NCI-H748 treated with DMSO at 0.1 percent for 48 hours (cell line): ENCODE measurements around the gene PDLIM1.

ENCODE experiments used
- DNase-seq: peaks from one replicate; lab custom pipeline; 2025; lab: John Stamatoyannopoulos, UW

PDLIM1 gene

DNA sequence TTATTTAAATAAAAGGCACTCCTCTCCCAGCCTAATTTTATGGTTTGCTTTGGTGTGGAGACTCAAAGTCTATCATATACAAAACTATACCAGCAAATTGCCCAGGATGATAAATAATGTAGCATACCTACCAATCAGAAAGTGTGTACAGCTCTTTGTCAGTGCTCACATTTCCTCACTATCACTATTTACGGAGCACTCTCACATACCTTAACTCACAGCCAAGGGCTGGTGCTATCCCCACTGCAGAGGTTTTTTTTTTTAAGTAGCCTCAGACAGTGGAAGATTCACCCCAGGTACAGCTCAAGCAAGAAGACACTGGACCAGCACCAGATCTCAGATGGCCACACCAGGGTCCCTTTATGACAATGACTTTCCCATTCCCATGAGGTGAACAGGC, 2.5 kb downstream of the PDLIM1 start:
- no peak for DNase-seq

DNA sequence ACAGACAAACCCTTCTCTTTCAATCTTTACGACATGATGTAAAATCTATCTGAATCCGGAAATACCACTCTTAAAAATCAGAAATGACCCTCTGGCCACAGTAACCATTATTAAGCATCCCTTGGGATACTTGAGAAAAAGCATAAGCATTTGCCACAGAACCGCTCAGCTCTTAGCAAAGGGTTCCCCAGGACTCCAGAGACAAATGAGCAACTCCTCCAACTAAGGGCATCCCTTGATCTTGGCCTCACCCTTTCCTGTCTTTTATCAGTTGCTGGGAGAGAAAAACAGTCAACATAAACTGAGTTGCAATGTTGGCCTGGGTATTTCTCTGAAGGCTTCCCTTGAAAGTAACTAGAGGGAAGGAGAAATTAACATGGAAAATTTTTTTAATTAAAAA, 3.5 kb downstream of the PDLIM1 start:
- no peak for DNase-seq

DNA sequence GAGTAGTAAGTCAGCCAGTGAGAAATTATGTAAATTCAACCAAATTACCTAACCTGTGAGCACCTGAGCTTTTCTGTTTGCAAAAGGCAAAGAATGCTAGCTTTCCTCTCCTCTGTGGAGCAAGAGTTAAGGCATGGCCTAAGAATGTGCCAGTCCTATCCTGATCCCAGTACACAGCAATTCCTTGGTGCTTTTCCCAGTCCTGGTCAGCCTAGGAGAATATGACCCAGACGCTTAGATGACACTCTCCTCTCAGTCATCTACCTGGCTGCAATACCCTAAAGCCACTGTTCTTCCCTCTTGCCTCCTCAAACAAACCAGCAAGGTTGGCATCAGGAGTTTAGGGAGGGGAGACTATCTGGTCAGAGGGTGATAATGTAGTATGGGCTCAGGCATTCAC, 4.1 kb downstream of the PDLIM1 start:
- DNase-seq: no peak

DNA sequence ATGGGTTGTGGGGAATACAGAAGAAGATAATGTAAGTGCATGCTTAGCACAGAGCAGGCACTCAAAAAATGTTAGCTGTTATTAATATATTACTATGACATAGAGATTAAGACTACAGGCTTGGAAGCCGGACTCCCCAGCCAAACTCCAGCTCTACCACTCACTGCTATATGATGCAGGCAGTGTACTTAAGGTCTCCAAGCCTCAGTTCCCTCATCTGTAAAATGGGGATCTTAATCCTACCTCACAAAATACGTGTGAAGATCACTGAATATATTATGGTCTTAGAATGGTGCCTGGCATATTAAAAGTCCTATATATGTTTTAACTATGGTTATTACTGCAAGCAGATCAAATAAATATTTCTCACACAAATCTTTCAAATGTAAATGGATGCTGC, 5.2 kb downstream of the PDLIM1 start:
- no peak for DNase-seq

DNA sequence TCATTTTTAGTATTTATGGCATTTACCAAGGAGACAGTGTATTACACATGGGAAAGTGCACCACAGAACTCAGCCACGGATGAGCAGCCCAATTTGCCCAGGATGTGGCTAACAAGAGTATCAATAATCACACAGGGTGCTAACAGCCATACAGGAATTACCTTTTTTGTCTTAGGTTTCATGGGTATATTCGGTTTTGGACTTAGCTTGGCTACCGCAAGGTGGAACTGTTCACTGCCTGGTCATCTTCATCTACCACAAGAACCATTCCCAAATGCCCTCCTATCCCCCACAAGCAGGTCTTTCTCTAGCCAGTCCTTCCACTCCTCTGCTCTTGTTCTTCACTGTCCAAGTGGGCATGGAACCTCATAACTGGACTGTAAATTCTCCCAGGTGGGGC, 6.0 kb downstream of the PDLIM1 start:
- DNase-seq: no peak

DNA sequence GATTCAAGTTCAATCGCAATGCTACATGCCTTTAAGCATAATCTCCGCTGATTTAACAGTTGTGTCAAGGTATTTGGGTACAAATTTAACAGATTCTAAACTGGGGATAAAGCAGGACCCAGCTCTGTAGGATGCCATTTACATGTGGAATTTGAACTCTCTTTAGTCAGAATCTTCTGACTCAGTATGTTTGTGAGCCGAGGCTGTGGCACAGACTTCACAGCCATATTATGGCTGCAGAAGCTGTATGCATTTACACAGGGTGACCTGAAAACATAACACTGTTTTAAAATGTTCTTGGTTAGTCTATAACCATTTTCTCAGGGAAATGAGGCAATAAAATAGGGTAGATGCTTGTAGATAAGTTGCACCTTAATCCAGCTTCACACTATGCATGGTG, 8.7 kb downstream of the PDLIM1 start:
- no peak for DNase-seq

DNA sequence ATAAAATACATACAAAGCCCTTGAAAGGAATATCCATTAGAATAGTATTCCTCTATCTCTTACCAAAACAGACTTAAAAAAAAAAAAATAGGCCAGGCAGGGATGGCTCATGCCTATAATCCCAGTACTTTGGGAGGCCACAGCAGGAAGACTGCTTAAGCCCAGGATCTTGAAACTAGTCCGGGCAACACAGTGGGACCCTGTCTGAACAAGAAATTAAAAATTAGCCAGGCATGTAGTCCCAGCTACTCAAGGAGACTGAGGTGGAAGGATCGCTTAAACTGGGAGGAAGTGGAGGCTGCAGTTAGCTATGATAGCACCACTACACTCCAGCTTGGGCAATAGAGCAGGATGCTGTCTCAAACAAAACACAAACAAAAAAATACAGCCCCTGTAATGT, 9.6 kb downstream of the PDLIM1 start:
- DNase-seq: no peak

DNA sequence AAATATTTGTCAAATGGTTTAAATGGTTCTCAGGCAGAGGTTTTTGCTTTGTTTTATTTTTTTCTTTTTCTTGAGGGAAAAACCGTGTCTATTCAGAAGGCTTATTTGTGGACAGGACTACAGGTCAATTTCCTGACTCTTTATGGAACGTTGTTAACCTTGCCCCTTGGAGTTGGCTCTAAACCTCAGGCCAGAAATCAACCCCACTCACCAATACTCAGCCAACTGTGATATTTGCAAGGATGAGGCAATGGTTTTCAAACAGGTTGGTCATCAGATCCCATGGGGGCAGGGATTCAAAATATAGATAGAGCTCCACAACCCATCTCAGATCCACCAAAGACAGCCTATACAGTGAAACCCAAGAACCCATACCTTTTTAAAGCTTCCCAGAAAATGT, 10.2 kb downstream of the PDLIM1 start:
- DNase-seq: no peak

DNA sequence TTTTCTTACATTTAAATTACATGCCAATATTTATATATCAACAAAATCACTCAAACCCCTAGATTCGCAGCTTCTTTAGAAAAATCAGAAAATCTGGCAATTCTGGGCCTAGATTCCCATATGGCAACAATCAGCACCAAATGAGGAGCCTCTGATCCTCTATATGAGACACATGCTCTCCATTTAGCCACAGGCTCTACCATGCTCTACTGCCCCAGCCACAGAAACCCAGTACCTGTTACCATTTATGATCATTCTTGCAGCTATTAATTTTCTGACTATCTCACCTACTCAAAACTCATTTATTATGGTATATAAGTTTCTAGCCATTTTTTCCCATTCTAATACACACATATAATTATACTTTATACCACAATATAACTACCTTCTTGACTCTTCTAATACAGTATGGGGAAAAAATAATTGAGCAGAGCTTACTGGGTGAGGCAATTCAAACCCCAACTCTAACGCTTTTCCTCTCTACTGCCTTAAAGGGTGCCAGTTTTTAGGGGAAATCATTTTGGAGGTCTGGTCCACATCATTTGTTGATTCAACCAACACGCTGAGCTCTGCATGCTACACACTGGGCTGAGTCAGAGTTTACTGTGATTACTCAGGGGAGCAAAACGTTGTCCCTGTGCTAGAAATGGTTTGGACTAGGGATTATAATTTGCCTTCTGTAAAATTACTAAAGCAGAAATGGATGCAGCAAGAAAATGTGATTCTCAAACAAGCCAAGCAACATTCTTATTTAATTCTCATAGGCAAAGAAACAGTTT, 11.6 kb downstream of the PDLIM1 start:
- DNase-seq: no peak

DNA sequence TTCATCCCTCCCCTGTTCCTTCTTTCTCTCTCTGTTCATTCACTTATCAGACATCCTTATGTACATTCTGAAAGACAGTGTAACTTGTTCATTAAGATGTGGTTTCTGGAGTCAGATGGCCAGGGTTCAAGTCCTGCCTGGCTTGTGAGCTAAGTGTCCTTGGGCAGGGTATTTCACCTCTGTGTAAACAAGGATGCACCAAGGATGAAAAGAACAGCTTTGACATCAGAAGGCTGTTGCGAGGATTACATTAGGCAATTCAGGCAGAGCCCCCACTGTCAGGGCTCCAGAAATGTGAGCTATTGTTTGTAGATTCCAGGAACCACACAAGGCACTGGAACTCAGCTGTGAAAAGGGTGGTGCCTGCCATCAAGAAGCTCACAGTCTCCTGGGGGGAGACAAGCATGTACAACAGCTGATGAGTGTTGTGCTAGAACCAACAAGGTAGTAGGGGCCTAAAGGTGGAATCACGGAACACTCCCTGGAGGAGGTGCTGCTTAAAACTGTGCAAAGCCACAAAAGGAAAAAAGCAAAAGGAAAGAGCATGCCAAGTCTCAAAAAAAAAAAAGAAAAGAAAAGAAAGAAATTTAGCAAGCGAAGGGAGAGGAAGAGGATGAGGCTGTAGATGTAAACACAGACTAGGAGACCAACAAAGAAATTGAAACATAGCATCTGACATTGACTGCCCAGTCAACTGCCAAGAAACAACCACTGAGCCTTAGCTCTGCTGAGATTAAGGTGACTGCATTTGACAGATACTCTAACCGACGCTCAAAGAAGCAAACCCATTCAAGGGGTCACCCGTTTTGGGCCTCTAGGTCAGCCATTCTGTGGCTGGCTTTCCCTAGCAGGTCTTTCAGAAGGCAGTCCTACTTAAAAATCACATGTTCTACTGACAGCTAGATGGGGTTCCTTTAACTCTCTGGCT, 12.5 kb downstream of the PDLIM1 start:
- no peak for DNase-seq

DNA sequence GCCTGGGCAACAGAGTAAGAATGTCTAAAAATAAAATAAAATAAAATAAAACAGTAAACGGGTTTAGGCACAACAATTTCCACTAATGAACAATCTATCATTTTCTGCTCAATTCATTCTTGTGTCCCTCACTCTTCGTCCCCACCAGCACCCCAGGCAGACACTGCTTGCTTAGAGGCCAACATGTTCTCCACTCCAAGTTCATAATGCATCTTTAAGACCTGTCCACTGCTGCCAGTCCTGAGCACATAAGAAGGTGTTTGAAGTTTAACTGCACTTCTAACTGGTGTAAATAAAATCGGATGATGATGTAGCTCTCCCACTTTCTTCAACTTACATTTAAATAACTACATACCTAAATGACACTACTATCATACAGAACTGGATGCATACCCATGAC, 13.2 kb downstream of the PDLIM1 start:
- DNase-seq: no peak

DNA sequence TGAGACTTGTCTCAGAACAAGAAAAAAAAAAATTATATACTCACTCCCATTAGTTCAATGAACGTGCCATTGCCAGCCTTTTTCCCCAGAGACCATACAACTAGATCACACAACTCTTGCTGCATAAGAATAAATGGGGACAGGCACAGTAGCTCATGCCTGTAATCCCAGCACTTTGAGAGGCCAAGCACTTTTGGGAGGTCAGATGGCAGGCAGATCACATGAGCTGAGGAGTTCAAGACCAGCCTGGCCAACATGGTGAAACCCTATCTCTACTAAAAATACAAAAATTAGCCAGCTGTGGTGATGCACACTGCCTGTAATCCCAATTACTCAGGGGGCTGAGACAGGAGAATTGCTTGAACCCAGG, 13.6 kb downstream of the PDLIM1 start:
- no peak for DNase-seq

DNA sequence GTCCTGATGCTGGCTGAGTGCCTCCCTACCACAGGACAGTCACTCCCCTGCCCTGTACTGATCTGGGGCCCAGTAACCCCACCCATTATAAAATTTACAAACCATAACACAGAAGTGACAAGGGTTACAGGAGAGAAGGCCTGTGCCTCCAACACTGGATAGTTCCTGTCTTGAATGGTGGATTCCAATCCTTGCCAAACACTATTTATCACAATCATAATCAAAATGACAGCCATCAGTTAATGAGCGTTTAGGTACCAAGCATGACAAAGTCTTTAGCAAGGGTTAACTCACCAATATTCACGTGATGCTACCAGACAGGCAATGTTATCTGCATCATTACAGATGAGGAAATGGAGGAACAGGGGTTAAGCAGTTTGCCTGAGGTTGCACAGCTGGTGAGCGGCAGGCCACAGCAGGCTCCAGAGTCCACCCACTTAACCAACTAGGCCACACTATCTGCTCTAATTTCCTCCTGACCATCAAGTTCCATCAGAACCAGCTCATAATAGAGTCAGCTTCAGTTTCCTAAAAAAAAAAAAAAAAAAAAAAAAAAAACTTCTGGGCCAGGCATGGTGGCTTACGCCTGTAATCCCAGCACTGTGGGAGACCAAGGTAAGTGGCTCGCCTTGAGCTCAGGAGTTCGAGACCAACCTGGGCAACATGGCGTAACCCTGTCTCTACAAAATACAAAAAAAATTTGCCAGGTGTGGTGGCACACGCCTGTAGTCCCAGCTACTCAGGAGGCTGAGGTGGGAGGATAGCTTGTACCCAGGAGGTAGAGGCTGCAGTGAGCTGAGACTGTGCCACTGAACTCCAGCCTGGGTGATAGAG, 14.2 kb downstream of the PDLIM1 start:
- no peak for DNase-seq

DNA sequence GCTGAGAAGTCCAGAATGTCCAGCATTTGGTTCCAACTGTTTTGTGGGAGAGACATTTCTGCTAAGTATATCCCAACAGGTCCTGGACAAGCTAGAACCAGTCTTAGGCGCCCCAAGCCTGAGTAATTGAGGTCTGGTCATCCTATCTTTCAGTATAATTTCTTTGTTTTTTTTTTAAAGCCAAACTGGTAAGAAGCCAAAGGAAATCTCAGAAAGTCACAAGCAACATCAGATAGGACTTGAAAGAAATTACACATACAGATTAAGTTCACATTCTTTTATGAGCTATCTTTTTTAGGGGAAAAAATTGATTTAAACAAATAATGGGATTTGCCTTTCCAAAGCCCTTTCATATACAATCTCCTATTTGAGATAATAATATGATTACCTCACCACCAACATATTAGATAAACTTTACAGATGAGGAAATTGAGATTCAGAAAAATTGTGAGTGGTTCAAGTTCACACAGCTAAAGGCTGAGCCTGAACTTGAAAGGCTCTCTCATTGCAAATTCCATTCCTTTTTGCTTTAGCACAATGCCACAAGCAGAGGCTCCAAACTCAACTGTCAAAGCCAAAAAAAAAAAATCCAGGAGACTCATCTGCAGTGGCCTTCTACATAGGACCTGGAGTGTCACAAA, 15.0 kb downstream of the PDLIM1 start:
- no peak for DNase-seq

DNA sequence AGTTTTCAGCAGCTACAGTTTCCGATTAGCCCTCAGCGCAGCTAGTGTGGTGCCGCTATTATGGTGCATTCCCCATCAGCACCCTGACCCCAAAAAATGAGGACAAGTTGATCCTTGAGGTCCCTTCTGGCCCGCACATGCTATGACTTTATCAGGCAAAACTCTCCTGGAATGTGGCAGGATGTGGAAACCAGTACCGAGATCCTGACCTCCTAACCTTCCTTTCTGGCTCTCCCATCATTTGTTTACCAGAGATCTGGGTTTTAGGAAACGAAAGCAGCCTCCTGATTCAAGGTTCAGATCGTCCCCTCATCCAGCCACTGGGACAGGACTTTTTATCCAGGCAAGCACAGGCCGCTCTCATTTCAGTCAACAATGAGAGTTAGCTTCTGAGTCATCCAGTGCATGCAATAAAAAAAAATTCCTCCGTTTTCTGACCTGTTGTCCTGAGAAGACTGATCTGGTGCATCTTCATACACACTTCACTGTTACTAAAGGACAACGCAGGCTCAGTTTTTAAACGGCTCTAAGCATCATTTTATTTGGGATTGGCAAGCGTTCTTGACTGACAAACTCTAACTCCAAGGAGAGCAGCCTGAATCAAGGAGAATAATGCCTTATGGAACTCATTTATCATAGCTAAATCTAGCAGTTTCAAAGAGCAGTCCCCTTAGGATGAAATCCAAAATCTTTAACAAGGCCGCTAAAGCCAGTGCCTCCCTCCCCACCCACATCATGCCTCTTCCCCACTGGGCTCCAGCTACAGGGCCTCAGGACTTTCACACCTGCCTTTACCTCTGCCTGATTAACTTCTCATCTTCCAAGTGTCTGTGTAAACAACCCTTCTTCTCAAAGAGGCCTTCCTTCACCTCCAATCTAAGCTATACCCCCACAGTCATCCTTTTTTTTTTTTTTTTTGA, 17.1 kb downstream of the PDLIM1 start:
- DNase-seq: no peak

DNA sequence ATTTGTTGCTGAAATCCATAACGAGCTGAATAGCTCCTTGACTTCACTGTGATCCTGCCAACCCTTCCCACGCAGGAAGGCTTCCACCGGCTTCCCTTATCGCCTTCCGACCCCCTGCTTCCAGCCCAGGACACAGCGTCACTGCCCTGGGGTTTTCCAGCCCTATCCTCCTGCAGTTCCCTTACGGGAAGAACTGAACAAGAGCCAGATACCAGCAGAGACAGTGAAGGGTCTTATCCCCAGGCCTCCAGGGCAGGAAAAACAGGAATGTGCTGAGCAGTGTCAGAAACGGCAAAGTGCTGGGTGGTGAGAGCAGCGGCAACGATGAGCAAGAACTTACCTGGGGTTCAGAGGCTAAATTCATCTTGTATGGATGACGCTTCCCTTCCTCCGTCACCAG, 22.4 kb downstream of the PDLIM1 start:
- DNase-seq: no peak

DNA sequence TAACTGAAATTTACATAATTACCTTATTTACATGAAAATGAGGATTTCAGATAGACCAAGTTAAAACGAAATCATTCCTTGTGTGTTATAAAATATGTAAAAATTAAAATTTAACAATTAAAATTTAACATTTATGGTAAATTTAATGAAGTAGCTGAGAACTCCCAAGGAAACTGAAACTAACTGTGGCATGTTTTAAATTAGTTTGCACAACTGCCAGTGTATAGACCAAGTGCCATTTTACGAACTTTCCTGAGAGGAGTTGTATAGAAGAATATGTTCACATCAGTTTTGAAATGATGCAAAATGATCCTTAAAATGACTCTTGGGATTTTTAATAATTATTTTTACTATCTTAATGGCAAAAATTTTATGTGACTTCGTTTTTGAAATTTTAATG, 23.6 kb downstream of the PDLIM1 start:
- DNase-seq: no peak

DNA sequence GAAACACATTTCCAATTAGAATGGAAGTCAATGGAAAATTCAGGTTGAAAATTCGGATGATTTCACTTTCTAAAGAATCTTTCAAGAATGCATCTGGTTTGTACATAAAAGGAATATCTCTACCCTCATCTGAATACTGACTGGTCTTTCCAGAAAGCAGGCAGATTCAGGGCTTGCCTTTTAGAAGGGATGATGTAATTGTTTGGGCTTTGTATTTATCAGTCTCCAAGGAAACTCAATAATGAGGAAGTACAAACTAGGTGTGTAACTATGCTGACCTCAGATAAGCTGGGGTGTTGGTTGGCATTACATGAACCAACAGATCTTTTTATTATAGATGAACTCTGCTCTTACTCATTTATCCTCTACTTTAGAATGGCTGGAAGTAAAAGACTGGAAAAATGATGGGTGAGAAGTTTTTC, 24.1 kb downstream of the PDLIM1 start:
- peak; percentile 42 for DNase-seq

DNA sequence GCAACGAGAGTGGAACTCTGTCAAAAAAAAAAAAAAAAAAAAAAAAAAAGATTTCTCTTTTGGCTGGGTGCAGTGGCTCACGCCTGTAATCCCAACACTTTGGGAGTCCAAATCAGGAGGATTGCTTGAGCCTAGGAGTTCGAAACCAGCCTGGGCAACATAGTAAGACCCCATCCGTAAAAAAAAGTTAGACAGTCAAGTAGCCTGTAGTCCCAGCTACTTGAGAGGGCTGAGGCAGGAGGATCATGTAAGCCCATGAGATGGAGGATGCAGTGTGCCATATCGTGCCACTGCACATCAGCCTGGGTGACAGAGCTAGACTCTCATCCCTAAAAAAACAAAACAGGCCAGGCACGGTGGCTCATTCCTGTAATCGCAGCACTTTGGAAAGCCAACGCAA, 25.2 kb downstream of the PDLIM1 start:
- no peak for DNase-seq

DNA sequence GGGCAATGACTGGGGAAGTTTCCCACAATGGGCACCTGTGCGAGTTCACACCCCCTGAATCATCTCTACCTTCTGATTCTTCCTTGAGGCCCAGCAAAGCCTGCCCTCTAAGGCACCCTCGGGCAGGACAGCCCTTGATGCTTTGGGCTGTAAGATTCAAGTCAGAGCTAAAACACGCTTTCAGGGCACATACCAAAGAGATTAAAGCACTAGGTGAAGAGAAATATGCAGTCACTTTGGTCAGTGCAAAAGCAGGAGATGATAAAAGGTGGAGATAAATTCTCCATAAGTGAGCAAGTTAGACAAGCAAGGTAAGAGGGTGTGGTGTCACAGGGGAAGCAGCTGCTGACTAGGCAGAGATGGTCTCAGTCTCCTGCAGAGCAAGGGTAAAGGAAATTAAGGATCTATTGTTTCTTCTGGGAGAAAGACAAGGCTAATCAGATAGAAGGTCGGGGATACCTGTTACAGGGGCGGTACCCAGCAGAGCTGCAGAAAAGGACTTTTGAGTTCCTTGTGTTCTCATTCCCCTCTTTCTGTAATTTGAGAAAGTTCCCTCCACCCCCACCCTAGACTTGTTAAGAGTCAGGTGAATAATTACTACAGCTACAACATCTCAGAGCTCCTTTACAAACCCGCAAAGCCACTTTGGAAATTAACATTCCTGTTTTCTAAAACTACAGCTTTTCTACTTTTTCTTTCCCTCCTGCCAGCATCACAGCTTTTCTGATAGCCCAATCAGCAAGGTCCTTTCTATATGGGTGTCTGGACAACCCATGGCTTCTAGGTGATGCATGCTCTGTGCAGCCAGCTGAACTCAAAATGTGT, 26.4 kb downstream of the PDLIM1 start:
- DNase-seq: peak; percentile 16
